HG02870 (cell line): ENCODE measurements around the gene SKAP1.

Experiments
- ATAC-seq: cut with Tn5 transposase; IDR thresholded peaks from one replicate; pipeline ENCODE4 v1.9.1; 2021; ENCODE audit warnings: mild to moderate bottlenecking, moderate library complexity; ENCODE audit not compliant: unreplicated experiment

Gene SKAP1

GRCh38 chr17:48333034-48333530 lies 96.9 kb downstream of the SKAP1 start:
- ATAC-seq = no peak

GRCh38 chr17:48330887-48331286 lies 99.1 kb downstream of the SKAP1 start:
- ATAC-seq = no peak

GRCh38 chr17:48330421-48330820 lies 99.6 kb downstream of the SKAP1 start:
- ATAC-seq = no peak

GRCh38 chr17:48328457-48328856 lies 101.6 kb downstream of the SKAP1 start:
- ATAC-seq = no peak

GRCh38 chr17:48326310-48326709 lies 103.7 kb downstream of the SKAP1 start:
- no peak for ATAC-seq

GRCh38 chr17:48322060-48322459 lies 108.0 kb downstream of the SKAP1 start:
- ATAC-seq = no peak

- ATAC-seq = no peak
Measured at GRCh38 chr17:48317732-48318131, 112.3 kb downstream of the SKAP1 start.

GRCh38 chr17:48314716-48315115 lies 115.3 kb downstream of the SKAP1 start:
- no peak for ATAC-seq

- ATAC-seq = no peak
Measured at GRCh38 chr17:48313096-48313755, 116.8 kb downstream of the SKAP1 start.

- ATAC-seq = no peak
Measured at GRCh38 chr17:48311324-48311723, 118.7 kb downstream of the SKAP1 start.

GRCh38 chr17:48310748-48311213 lies 119.2 kb downstream of the SKAP1 start:
- ATAC-seq = no peak

- ATAC-seq = no peak
Measured at GRCh38 chr17:48308581-48308980, 121.4 kb downstream of the SKAP1 start.

- ATAC-seq = no peak
Measured at GRCh38 chr17:48307814-48308411, 122.1 kb downstream of the SKAP1 start.

GRCh38 chr17:48307255-48307654 lies 122.8 kb downstream of the SKAP1 start:
- no peak for ATAC-seq

- no peak for ATAC-seq
Measured at GRCh38 chr17:48301002-48301401, 129.0 kb downstream of the SKAP1 start.

- ATAC-seq = peak; percentile 68
Measured at GRCh38 chr17:48299760-48300159, 130.3 kb downstream of the SKAP1 start.

GRCh38 chr17:48297825-48298224 lies 132.2 kb downstream of the SKAP1 start:
- ATAC-seq = no peak

GRCh38 chr17:48296453-48296852 lies 133.6 kb downstream of the SKAP1 start:
- ATAC-seq = no peak

- no peak for ATAC-seq
Measured at GRCh38 chr17:48295362-48296288, 134.4 kb downstream of the SKAP1 start.

- no peak for ATAC-seq
Measured at GRCh38 chr17:48294806-48295361, 135.1 kb downstream of the SKAP1 start.
